Right renal cortex interstitium (tissue), 3 donors: ENCODE measurements around the gene TNNI2. TPM values are rescaled to one million over a fixed set of nuclear protein-coding genes. Genes with fewer than 3 reads are reported as not detected.

ENCODE experiments used
- DNase-seq, 3 donors: peaks; one replicate each; pipeline ENCODE4 v3.0.0-alpha.2; 2013; ENCODE audit warnings: low read depth in 3 of 3, low spot score in 2 of 3
- polyA plus RNA-seq, 3 donors: library from polyadenylated mRNA; unstranded; fragments of 120-200 nt; gene quantifications; one replicate each; pipeline ENCODE4 v1.2.1, GENCODE V29; 2013; ENCODE audit not compliant: insufficient read length in 3 of 3

The TNNI2 gene
- polyA plus RNA-seq, 3 donors: 0.29 to 0.42 (median 0.40) TPM

DNA sequence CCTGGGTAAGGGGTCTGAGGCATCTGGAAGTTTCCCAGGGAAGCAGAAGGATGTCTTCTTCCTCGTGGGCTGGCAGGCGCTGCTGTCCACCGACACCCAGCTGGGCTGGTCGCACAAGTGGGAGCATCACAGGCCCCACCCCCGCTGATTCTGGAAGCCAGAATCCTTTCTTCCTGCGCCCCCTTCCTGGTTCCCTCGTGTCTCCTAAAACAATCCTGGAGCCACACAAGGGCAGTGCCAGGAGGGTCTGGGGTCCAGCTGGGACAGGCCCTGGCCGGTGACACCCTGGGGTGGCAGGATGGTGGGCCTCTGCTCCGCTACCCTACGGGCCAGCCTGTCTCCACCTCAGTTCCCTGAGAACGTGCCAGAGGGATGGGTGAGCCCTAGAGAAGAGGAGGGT, 18.3 kb downstream of the TNNI2 start:
- no peak for DNase-seq

DNA sequence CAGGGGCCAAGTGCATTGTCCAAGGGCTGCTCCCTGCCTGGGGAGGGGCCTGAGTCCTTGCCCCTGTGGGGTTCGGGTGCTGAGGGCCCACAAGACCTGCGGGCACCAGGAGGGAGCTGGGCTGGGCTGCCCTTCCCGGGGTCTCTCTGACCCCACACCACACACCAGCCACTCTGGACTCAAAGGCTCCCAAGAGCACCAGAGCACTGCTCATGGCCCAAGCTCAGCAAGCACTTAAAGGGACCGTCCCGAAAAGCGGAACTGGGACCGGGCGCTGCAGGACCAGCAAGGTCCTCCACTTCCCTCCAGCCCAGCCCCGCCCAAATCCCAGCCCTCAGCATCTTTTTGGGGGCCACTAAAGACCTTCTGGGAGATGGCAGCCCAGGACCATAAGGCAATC, 19.4 kb downstream of the TNNI2 start:
- DNase-seq: no peak

DNA sequence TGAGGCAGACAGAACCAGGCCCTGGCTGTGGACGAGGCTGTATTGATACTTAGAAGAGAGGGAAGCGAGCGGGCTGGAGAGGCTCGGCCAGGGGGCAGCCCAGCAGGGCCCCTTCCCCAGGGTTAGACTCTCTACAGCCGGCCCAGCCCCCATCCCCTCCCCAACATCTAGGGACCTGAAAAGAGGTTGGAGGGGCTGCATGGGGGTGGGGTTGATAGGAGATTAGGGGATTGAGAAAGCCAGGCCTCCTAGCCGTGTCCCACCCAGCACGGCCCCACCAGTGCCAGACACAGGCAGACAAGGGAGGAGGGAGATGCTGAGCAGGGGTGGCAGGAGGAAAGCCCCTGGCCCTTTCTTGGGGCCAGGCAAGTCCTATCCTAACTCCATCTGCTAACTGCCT, 19.8 kb downstream of the TNNI2 start:
- DNase-seq: no peak

DNA sequence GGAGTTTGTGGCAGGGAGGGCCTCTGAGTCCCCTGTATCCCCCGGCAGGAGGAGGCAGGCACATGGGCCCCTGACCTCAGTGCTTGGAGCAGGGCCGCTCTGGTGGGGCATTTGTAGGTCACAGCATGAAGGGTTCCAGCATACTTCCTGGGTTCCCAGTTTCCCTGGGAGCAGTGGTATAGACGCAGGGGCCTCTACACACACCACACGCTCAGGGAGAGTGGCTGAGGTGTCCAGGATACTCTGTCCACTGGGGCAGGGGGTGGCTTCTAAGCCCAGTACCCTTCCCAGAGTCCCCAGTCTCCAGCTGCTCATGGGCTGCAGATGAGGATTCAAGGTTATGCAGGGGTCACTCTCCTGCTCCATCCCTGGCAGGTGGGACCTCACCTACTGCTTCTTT, 20.2 kb downstream of the TNNI2 start:
- no peak for DNase-seq

DNA sequence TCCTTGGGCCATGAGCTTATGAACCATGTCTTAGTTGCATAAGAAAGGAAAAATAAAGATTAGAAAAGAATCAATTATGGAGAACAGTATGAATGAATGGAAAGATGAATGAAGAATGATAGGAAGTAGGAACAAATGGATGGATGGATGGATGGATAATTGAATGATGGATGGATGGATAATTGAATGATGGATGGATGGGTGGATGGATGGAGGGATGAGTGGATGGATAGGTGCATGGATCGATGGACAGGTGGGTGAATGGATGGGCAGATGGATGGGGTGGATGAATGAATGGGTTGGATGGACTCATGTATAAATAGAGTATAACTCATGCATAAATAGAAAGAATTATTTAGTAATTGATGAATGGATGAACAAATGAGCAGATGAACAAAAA, 21.3 kb downstream of the TNNI2 start:
- no peak for DNase-seq

DNA sequence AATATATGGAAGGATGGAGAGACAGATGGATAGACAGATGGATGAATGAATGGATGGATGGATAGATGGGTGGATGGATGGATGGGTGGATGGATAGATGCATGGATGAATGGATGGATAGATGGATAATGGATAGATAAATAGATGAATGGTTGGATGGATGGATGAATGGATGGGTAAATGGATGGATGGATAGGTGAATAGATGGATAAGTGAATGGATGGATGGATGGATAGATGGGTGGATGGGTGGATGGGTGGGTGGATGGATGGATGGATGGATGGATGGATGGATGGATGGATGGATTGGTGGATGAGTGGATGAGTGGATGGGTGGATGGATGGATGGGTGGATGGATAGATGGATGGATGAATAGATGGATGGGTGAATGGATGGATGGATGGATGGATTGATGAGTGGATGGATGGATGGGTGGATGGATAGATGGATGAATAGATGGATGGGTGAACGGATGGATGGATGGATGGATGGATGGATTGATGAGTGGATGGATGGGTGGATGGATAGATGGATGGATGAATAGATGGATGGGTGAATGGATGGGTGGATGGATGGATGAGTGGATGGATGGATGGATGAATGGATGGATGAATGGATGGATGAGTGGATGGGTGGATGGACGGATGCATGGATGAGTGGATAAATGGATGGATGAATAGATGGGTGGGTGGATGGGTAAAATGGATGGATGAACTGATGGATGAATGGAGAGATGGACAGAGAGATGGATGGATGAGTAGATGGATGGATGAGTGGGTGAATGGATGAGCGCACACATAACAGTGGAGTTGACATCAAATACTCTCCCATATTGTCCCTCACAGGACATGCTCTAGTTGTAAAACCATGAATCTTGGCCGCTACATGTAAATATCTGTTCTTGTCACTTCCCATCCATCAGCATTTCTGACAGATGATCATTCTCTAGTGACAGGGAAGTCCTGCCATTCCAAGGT, 22.9 kb downstream of the TNNI2 start:
- DNase-seq: no peak

DNA sequence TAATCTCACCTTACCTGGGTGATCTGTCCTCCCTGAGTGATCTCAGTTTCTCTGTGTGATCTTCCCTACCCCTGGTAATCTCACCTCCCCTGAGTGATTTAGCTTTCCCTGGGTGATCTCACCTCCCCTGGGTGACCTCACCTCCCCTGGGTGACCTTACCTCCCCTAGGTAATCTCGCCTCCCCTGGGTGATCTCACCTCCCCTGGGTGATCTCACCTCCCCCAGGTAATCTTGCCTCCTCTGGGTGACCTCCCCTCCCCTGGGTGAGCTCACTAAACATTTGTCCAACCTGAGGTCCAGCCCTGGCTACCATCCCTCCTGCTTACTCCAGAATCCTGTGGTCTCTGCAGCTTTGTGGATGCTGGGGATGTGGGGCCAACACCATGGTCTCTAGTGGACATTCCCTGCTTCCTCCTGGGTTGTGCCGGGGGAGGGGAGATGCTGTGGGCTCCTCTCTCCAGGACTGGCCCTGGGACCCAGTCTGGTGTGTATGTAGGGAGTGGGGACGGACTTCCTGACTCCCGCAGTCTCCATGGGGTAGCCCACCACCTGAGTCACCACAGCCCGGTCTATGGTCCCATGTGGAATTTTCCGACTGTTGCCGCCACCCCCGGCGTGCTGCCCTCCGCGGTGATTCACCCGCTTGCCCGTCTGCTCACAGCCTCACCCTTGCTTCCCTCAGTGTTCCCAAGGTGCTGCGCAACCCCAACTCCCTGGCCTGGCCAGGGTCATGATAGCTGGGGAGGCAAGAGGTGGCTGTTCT, 24.0 kb downstream of the TNNI2 start:
- DNase-seq: no peak

DNA sequence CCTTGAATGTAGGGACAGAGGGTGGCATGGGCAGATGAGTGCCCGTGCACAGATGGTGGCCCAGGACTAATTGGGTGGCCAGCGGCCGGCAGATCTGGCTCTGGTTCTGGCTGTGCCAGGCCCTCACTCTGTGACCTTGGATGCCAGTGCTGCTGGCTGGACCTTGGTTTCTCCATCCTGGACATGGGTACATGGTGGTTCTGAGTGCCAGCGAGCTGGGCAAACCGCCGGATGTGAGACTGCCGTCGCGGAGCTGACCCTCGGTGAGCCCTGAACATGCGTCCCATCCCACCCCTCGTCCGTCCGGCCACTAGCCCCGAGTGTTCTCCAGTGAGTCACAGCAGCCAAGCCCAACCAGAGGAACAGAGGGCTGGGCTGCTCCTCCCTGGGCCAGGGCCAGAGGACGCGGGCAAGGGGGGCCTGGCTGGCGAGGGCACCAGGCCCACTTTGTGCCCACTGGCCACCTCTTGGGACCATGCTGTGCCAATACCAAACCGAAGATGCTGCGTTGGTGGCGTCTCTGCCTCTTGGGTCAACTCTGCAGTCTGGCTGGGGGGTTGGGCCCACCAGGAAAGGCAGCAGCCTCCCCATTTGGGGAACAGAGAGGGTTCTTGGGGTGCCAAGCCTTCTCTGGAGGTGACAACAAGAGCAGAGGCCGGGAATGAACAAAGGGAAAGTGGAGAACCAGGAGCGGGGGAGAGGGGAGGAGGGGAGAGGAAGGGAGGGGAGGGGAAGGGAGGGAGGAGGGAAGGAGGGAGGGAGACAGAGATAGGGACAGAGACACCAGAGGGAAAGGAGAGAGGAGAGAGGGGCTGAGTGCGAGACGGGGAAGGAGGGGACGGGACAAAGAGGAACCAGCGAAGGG, 24.8 kb downstream of the TNNI2 start:
- peak in 2 of 3 donors; percentile 59 to 72 for DNase-seq

DNA sequence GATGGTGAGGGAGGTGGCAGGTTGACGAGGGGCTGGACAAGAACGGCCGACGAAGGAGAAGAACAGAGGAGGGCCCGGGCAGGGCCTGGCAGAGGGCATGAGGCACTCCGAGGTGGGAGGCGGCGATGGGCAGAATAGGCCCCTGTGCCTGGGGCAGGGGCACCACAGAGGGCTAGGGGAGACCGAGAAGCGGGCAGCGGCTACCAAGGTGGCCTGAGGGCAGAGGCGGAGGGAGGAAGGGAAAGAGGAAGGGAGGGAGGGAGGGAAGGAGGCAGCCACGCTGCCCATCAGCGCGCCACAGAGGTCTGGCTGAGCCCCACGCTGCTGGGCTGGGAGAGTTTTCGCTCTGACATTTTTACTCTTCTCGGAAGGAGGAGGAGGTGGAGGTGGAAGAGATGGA, 25.4 kb downstream of the TNNI2 start:
- DNase-seq: no peak

DNA sequence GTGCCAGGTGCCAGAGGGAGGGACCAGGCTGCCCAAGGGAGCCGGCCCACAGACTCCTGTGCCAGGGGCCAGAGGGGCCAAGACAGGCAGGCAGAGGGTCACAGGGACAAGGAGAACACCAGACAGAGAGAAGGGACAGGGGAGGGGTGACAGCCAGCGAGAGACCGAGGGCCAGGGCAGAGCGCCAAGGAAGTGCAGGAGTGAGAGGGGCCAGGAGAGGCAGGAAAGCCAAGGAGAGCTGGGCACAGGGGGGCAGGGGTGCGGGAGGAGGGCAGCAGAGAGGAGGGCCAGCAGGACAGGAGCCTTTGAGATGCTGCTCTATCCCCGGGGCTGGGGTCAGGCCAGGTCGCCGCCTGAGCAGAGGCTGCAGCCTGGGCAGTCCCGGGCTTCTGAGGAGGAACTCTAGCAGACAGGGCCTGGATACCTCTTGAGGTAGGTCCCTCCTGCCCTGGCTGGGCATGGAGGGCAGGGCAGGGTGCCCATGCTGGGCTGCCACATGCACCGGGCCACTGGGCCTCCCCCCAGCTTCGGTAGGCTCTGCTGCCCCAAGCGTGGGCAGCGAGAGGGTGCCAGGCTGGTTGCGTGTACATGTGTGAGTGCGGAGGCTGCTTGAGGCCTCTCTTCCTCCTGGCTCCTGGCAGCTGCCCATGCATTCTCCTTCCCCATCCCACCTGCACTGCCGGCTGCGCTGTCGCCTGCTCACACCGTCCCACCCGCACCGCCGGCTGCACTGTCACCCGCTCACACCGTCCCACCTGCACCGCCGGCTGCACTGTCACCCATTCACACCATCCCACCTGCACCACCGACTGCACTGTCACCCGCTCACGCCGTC, 26.3 kb downstream of the TNNI2 start:
- DNase-seq: no peak

DNA sequence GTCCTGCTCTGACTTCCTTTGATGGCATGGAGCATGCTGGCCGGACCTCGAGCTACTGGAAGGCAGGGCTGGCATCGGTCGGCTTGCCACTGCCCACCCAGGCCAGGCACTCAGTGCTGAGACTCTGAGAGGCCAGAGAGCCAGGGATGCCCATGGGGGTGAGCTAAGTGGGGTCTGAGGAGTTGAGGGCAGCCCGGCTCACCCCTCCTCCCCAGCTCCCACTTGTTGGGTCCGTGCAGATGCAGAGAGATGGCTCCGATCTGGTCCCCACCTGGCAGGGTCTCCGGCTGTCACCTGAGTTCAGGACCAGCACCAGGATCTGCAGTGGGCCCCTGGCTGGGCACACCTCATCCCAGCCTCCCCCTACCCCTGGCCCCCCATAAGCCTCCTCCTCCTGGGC, 27.4 kb downstream of the TNNI2 start:
- DNase-seq: no peak

DNA sequence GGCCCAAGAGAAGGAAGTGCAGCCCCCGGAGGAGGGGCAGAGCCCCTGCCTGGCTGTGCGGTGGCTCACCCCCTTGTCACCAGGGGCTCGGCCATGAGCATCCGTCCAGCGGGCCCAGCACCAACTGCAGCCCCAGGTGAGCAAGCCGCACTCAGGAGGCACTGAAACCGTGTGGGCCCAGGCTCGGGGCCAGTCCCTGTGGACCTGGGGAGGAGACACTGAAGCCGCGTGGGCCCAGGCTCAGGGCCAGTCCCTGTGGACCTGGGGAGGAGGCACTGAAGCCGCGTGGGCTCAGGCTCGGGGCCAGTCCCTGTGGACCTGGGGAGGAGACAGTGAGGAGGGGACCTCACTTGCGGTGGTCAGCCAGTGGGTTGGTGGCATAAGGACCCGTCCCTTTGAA, 28.0 kb downstream of the TNNI2 start:
- no peak for DNase-seq

DNA sequence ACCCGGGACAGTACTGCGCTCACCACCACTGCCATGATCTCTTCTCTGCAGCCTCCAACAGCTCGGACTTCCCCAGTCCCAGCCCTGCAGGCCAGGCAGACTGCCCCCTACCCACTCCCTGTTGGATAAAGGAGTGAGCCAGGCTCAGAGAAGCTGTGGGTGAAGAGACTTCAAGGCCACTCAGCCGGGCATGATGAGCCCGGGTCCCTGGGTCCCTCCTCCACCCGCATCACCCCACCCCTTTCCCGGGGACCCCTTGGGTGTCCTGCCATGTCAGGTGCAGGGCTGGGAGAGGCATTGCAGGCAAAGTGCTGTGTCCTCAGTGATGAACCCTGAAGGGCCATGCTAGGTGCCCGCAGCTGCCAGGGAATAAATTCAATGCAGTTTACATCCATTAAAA, 28.6 kb downstream of the TNNI2 start:
- DNase-seq: no peak

DNA sequence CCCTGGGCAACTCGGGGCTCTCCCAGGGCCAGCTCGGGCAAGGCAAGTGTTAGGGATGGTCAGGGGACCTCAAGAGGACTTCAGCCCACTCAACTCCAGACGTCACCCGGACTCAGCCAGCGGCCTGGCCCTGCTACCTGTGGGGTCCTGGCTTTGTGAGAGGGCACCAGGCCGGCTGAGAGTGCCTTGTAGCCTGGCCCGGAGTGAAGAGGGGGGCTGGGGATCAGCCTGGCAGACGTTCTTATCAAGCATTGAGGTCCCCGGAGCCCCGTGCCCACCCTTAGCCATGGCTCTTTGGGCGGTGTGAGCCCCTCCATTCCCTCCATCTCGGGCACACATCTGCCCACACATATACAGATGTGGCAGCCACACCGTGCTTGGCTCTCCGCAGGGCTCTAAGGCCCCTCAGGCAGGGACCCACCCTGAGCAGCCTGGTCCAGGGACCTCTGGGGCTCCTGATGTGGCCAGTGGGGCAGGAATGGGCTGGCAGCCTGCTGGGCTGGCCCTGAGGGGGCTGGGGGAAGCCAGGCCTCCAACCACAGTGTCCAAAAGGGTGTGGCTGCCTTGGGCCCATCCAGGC, 29.4 kb downstream of the TNNI2 start:
- no peak for DNase-seq

DNA sequence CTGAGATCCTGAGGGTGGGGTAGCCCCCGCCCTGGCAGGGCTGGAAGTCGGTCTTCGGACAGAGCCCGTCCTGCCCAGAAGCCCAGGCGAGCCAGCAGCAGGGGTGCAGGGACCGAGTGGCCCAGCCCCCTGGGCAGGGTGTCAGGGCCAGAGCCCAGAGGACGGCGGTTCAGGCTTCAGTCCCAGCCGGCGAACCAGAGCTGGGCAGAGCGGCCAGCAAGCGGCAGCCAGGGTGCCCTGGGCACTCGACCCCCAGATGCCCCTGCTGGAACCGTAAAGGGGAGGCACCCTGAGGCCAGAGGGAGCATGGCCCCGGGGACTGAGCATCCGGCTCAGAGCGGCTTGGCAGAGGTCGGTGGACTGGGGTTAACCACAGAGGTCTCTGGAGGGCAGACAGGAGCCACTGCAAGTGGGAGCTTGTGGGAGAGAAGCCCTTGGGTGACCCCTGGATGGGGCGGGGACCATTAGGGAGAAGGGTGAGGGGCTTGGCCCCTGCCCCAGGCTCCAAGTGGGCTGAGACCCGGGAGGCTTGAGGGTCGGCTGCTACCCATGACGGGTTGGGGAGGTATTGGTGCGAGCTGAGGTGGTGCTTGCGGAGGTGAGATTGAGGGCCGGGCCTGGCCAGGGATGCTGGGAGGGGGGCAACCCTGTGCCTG, 30.0 kb downstream of the TNNI2 start:
- DNase-seq: no peak

DNA sequence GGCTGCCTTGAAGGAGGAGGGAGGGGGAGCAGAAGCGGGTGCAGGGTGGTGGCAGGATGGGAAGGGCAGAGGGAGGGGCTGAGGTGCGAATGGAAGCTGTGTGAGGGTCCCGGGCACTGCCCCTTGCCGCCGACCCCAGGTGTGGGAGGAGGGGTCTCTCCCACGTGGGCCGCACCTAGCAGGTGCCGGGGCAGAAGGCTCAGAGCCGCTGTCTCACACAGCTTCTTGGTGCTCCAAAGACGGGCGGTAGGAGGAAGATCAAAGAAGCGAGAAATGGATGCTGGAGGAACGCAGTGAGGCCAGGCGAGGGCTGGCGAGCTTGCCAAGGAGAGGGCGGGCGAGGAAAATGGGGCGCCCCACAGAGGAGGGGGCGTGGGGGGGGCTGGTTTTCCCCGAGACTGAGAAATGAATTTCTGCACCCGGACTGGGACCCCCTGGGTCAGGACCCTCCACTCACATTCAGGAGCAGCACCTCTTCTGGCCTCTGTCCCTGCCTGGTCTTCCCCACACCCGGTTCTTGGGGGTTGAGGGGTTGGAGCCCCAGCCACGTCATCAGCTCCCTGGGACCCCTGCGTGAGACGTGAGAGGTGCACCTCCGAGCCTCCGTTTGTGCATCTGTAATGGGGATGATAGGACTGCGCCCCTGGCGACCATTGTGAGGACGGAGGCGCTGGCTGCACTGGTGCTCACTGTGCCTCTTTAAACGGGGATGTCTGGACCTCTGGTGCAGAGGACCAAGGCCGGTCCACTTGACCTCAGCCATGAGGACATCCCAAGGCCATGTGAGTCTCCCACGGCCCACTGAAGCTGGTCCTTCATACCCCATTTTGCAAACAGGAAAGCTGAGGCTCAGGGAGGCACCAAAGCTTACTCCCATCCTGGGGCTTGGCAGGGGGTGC, 30.9 kb downstream of the TNNI2 start:
- no peak for DNase-seq

DNA sequence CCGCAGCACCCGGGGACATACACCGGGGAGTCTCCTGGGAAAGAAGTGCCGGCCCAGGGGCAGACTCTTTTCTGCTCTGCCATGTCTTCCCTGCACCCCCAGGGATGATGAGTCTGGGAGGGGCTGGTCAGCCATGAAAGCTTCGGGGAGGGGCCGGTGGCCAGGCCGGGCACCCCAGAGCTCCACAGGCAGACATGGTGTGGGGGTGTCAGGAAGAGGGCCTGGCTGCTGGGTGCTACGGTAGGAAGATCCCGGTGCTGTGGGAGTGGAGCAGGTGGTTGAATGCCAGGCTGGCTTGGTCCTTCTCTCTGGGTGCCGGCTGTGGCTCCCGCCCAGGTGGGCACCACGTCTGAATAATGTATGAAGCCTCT, 31.5 kb downstream of the TNNI2 start:
- DNase-seq: no peak
